OCI-LY7 (cell line): Measurements from ENCODE around the gene C1orf115. TPM values are rescaled to one million over a fixed set of nuclear protein-coding genes. Genes with fewer than 3 reads are reported as not detected.

Experiments
- BruUV-seq: library from RNA; stranded (reverse); fragments of 400-500 nt; replicated peaks from 2 replicates; lab custom pipeline; 2021; lab: Mats Ljungman, UMichigan
- CTCF ChIA-PET: fragments of 300-600 bp; sonication (Branson Sonifier 250); formaldehyde crosslinking; loops from one replicate; lab custom pipeline; 2022; ENCODE audit warnings: antibody characterized with exemption; ENCODE audit not compliant: unreplicated experiment; lab: Charles Lee
- POLR2A ChIA-PET: fragments of 300-600 bp; sonication (Branson Sonifier 250); formaldehyde crosslinking; loops from one replicate; lab custom pipeline; 2022; ENCODE audit warnings: antibody characterized with exemption; lab: Charles Lee
- DNase-seq: peaks from one replicate; pipeline ENCODE4 v3.0.0-alpha.2; 2015; ENCODE audit warnings: low spot score
- H2AFZ ChIP-seq: fragments of 200-600 bp; sonication (generic), shearing (Covaris generic); 2 replicates; pipeline ENCODE4 v1.6.1; 2014; ENCODE audit warnings: mild to moderate bottlenecking, antibody characterized with exemption, low read length, moderate library complexity
- H3K27ac ChIP-seq: fragments of 200-600 bp; sonication (generic); 2 replicates; pipeline ENCODE4 v1.5.1; 2014; ENCODE audit warnings: mixed run types, low read depth, mild to moderate bottlenecking, moderate library complexity, low read length, inconsistent platforms; ENCODE audit not compliant: poor library complexity, severe bottlenecking
- H3K36me3 ChIP-seq: fragments of 200-600 bp; sonication (generic); 2 replicates; pipeline ENCODE4 v1.6.1; 2014; ENCODE audit warnings: mild to moderate bottlenecking, antibody characterized with exemption, low read length, moderate library complexity, mixed read lengths; ENCODE audit not compliant: insufficient read depth
- H3K4me1 ChIP-seq: fragments of 200-600 bp; sonication (generic); 2 replicates; pipeline ENCODE4 v1.5.1; 2014; ENCODE audit warnings: mild to moderate bottlenecking, low read length; ENCODE audit not compliant: insufficient read depth, poor library complexity, severe bottlenecking
- H3K4me2 ChIP-seq: fragments of 200-600 bp; sonication (generic); 2 replicates; pipeline ENCODE4 v1.6.1; 2014; ENCODE audit warnings: mild to moderate bottlenecking, low read length
- H3K4me3 ChIP-seq: fragments of 200-600 bp; sonication (generic); 2 replicates; pipeline ENCODE4 v1.5.1; 2014; ENCODE audit warnings: mild to moderate bottlenecking, low read depth, low read length; ENCODE audit not compliant: poor library complexity, severe bottlenecking
- H3K79me2 ChIP-seq: fragments of 200-600 bp; sonication (generic); 2 replicates; pipeline ENCODE4 v1.6.1; 2016; ENCODE audit warnings: low read depth, mild to moderate bottlenecking, low read length, moderate library complexity, mixed read lengths; ENCODE audit not compliant: insufficient read depth
- H3K9me2 ChIP-seq: fragments of 200-600 bp; sonication (generic); 2 replicates; pipeline ENCODE4 v1.6.1; 2016; ENCODE audit warnings: mild to moderate bottlenecking, low read length, mixed read lengths; ENCODE audit not compliant: insufficient read depth
- H3K9me3 ChIP-seq: fragments of 200-600 bp; sonication (generic); 2 replicates; pipeline ENCODE4 v1.6.1; 2014; ENCODE audit warnings: mild to moderate bottlenecking, mixed run types, low read length, mixed read lengths
- H4K20me1 ChIP-seq: fragments of 200-600 bp; sonication (generic); 2 replicates; pipeline ENCODE4 v1.6.1; 2014; ENCODE audit warnings: mild to moderate bottlenecking, antibody characterized with exemption, low read length, moderate library complexity, mixed read lengths; ENCODE audit not compliant: insufficient read depth
- CTCF ChIP-seq: fragments of 200-600 bp; sonication (generic); conservative IDR thresholded peaks from 2 replicates; pipeline ENCODE4 v1.5.1; 2014; ENCODE audit warnings: mild to moderate bottlenecking, antibody characterized with exemption, low read length, moderate library complexity, mixed read lengths
- EZH2phosphoT487 ChIP-seq: fragments of 200-600 bp; sonication (generic); IDR thresholded peaks from 2 replicates; pipeline ENCODE4 v1.6.1; 2018; ENCODE audit warnings: low read depth, borderline replicate concordance, mild to moderate bottlenecking, mixed run types, antibody characterized with exemption, low read length, moderate library complexity, mixed read lengths
- intact Hi-C: fragments of 100-400 bp; cut with micrococcal nuclease; formaldehyde crosslinking; loops from one replicate; pipeline ENCODE4 v1.10.0; 2022; ENCODE audit not compliant: unreplicated experiment
- total RNA-seq, 2 experiments: library from RNA; depleted of rRNA in 1 of 2; stranded (reverse); fragments of >200 nt in 1 of 2; shearing (Covaris generic) in 1 of 2; gene quantifications; 2 replicates each; pipeline ENCODE4 v1.2.3, GENCODE V29; 2014 to 2022

Gene C1orf115
- total RNA-seq, 2 experiments from 2014 or later: not detected

DNA sequence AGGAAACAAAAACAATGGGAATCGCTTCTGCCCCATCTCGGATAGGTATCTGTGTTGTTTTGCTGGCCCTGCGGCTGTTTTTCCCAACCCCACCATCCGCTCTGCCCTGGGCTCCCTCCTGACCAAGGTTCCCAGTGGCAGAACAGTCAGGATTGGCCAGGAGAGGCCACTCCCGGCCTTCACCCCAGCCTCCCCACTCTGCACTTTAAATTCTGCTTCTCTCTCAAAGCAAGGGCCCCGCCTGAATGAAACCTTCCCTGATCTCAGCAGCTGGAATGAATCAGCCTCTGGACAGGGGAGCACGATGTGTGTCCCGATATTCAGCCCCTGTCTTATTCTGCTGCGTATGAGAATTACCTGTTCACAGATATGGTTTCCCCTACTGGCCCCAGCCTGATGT lies 16.3 kb downstream of the C1orf115 start:
- no peak overlapping the region for H3K4me3 ChIP-seq
- no peaks in the 10 kb centered on the region for H3K4me1 ChIP-seq
- TF ChIP-seq EZH2phosphoT487 (no peak), CTCF (no peak)
- no peaks in the 10 kb centered on the region for H3K79me2 ChIP-seq
- no peak for DNase-seq
- no peaks in the 10 kb centered on the region for H3K9me2 ChIP-seq
- H3K27ac ChIP-seq: no peak overlapping the region
- no peaks in the 10 kb centered on the region for H4K20me1 ChIP-seq
- no TSS peak for BruUV-seq
- H3K36me3 ChIP-seq: no peaks in the 10 kb centered on the region
- H3K9me3 ChIP-seq: no peaks in the 10 kb centered on the region
- ChIA-PET POLR2A (no interaction called here), CTCF (no interaction called here)
- no peak overlapping the region for H2AFZ ChIP-seq
- no peak overlapping the region for H3K4me2 ChIP-seq
- intact Hi-C loops: no loop called here

DNA sequence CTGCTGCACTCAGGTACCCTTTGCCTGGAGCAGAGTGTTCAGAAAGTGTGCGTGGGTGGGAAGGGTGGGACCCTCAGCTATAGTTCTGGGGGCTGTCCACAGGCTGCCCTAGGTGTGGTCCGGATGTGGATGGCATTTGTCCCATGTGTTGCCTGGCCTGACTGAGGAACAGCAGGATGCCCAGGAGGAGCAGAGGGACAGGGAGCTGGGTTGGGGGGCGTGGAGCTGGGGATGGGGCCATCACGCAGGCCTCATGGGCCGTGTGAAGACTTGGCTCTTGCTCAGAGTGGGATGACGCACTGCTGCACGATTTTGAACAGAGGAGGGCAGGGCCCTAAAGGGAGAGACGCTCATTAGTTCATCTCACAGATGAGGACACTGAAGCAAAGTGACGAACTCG lies 17.0 kb downstream of the C1orf115 start:
- no TSS peak for BruUV-seq
- Histone ChIP-seq H3K36me3 (no peaks in the 10 kb centered on the region), H3K4me3 (no peak overlapping the region), H3K79me2 (no peaks in the 10 kb centered on the region), H3K27ac (no peak overlapping the region), H4K20me1 (no peaks in the 10 kb centered on the region), H3K4me1 (no peaks in the 10 kb centered on the region), H2AFZ (no peak overlapping the region), H3K9me2 (no peaks in the 10 kb centered on the region), H3K9me3 (no peaks in the 10 kb centered on the region), H3K4me2 (no peak overlapping the region)
- DNase-seq: no peak
- ChIA-PET POLR2A (interaction anchor here (0.5 to 0.6 kb wide), 2 partner anchors 13 to 42 kb away, joined by 3 to 4 read pairs; no protein-coding TSS in a partner anchor), CTCF (no interaction called here)
- TF ChIP-seq CTCF (no peak), EZH2phosphoT487 (no peak)
- intact Hi-C loops: no loop called here

DNA sequence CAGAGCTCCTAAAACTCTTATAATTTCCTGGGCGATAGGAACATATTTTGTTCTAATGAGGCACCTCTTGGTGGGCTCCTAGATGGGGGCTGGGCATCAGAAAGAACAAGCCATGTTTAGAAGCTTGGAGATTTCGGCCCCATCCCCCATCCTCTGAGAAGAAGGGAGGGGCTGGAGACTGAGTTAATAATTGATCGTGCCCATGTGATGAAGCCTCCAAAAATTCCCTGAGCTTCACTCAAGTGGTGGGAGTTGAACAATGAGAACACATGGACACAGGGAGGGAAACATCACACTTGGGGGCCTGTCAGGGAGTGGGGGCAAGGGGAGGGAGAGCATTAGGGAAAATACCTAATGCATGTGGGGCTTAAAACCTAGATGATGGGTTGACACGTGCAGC lies 18.1 kb downstream of the C1orf115 start:
- no peaks in the 10 kb centered on the region for H3K9me3 ChIP-seq
- no peaks in the 10 kb centered on the region for H3K4me1 ChIP-seq
- TF ChIP-seq CTCF (no peak), EZH2phosphoT487 (no peak)
- no peaks in the 10 kb centered on the region for H4K20me1 ChIP-seq
- DNase-seq: no peak
- no peak overlapping the region for H3K4me3 ChIP-seq
- CTCF ChIA-PET: no interaction called here
- no peak overlapping the region for H3K27ac ChIP-seq
- BruUV-seq: no TSS peak
- H3K36me3 ChIP-seq: no peaks in the 10 kb centered on the region
- H3K9me2 ChIP-seq: no peaks in the 10 kb centered on the region
- no peak overlapping the region for H2AFZ ChIP-seq
- H3K4me2 ChIP-seq: no peak overlapping the region
- POLR2A ChIA-PET: no interaction called here
- intact Hi-C loops: no loop called here
- H3K79me2 ChIP-seq: no peaks in the 10 kb centered on the region
